ENCODE results near the gene PIK3R6. TPM values are rescaled to one million over a fixed set of nuclear protein-coding genes. Genes with fewer than 3 reads are reported as not detected.

Gene PIK3R6
- total and polyA plus RNA-seq, 8 donors = 0.16 to 1.1 (median 0.23) TPM; not detected in 2

DNA sequence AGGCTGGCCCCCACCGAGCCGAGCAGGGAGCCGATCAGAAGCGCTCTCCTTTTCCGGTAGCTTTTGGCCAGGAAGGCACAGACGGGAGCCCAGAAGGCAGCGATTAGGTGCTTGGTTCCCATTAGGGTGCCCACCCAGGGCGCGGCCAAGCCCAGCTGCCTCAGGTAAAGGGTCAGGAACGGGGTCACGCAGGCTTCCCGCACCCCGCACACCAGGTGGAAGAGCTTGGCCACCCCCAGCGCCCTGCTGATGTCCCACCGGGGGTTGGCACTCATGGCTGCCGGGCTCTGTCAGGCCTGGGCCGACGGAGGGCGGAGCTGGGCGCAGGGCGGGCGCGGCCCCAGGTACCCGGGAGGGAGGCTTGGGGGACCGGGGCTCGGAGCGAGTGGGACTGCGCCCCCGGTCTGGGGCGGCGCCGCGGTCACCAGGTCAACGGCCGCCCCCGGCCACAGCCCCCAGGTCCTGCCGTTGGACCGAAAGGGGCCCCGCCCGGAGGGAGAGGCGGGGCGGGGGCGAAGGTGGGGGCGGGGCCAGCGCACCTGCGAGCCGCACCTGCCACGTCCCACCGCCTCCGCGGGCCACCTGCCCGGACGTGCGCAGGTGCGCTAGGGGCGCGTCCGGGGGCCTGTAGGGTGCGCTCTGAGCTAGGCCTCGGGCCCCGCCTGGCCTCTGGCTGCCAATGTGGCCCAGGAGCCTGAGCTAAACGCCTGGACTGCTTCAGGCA lies 68.5 kb downstream of the PIK3R6 start, which contains the start of gene MFSD6L:
MFSD6L (minus strand) TSS at position 520 of the 724 bp plus-strand sequence; CDS start at position 275, 245 bp downstream.
- peak in 2 of 4 donors; percentile 13 to 25 for TF ChIP-seq CTCF (IDR thresholded peaks at IDR 0.05)
- H3K9me3 ChIP-seq = no peaks in the 10 kb centered on the region
- 5 to 17% methylated on average over 36 to 62 of the region's 62 CpGs for WGBS, 2 donors
- peak within 1 kb of the TSS; percentile 67 to 79 (median 72) for H3K27ac ChIP-seq
- no peaks in the 10 kb centered on the region for H3K36me3 ChIP-seq
- FAIRE-seq (no peak), ATAC-seq (peak; percentile 94 to 98 (median 96)), DNase-seq (peak; percentile 86 to 96 (median 91))
- intact Hi-C loops (cut with DNase I) = no loop called here
- peaks cover 0 to 7% (median 6%) of the 10 kb centered on the region in 3 donors for H3K4me1 ChIP-seq
- H3K4me3 ChIP-seq = peak within 1 kb of the TSS; percentile 53 to 81 (median 63)
- H3K27me3 ChIP-seq = no peaks in the 10 kb centered on the region

- DNase-seq = peak in 3 of 6 donors; percentile 16 to 60 (median 37)
- 45 to 55% methylated on average over 23 of the region's 23 CpGs for WGBS, 2 donors
- Histone ChIP-seq H3K27ac (peak overlapping the region; percentile 67 to 79 (median 72)), H3K36me3 (no peaks in the 10 kb centered on the region), H3K9me3 (no peaks in the 10 kb centered on the region), H3K4me3 (peak overlapping the region; percentile 53 to 81 (median 63)), H3K27me3 (no peaks in the 10 kb centered on the region), H3K4me1 (peaks cover 0 to 7% (median 6%) of the 10 kb centered on the region in 3 donors)
- no peak for TF ChIP-seq CTCF (IDR thresholded peaks at IDR 0.05)
- FAIRE-seq = no peak
- intact Hi-C loops (cut with DNase I) = no loop called here
- ATAC-seq = peak; percentile 2 to 17 (median 6)
These were observed 69.2 kb downstream of the PIK3R6 start for GRCh38 chr17:8798176-8798845.

DNA sequence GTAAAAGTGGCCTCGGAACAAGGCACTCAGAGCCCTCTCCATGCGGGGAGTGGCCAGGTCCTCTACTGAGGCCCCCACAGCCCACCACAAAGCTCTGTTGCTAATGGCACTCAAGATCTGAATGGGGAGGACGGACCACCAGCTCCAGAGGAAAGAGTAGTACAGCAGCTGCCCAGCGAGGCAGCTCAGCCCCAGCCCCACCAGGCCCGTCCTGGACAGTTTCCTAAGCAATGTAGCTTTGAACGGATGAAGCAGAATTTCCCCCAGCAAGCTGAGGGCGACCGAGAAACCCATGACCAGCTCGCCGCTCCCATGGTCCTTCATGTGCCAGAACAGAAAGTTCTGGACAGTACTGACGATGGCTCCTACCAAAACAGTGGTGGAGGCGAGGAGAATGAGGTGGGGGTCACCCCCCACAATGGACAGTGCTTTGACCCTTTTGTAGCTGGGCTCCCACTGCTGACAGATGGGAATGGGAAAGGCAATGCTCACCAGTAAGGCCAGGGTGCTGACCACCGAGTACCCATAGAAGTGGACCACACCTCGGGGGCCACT lies 69.8 kb downstream of the PIK3R6 start:
- intact Hi-C loops (cut with DNase I) = no loop called here
- no peak for TF ChIP-seq CTCF (IDR thresholded peaks at IDR 0.05)
- no peaks in the 10 kb centered on the region for H3K9me3 ChIP-seq
- H3K27me3 ChIP-seq = no peaks in the 10 kb centered on the region
- H3K27ac ChIP-seq = no peak overlapping the region
- peaks cover 0 to 7% (median 6%) of the 10 kb centered on the region in 3 donors for H3K4me1 ChIP-seq
- H3K4me3 ChIP-seq = peak overlapping the region in 3 of 4 donors; percentile 59 to 81 (median 67)
- 84 to 92% methylated on average over 14 of the region's 14 CpGs for WGBS, 2 donors
- FAIRE-seq (no peak), ATAC-seq (no peak), DNase-seq (no peak)
- H3K36me3 ChIP-seq = no peaks in the 10 kb centered on the region

DNA sequence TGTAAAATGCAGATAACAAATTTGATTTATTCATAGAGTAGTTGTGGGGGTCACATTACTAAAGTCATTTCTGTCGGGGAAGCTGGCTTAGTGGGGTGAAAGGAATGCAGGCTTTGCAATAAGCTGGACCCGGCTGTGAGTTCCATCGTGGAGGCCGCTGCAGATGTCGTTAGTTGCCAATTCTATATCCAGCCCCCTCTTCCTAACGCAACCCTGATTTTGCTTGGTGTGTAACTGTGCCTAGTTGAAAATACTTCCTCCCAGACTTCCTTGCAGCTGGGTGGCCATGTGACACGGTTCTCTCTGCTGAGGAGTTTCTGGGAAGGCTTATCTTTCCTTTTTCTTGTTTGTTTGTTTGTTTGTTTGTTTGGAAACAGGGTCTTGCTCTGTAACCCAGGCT lies 72.8 kb downstream of the PIK3R6 start:
- WGBS, 2 donors = 77 to 78% methylated on average over 7 of the region's 7 CpGs
- peaks cover 0 to 6% (median 3%) of the 10 kb centered on the region in 3 donors for H3K4me1 ChIP-seq
- intact Hi-C loops (cut with DNase I) = no loop called here
- TF ChIP-seq CTCF (IDR thresholded peaks at IDR 0.05) = no peak
- no peaks in the 10 kb centered on the region for H3K27me3 ChIP-seq
- no peak for FAIRE-seq
- H3K4me3 ChIP-seq = no peak overlapping the region
- ATAC-seq = no peak
- no peak for DNase-seq
- H3K36me3 ChIP-seq = no peaks in the 10 kb centered on the region
- no peak overlapping the region for H3K27ac ChIP-seq
- no peaks in the 10 kb centered on the region for H3K9me3 ChIP-seq

Data from pancreas (tissue), 10 donors.